KG1 (cell line): Measurements from ENCODE around the gene SLC5A6.

Experiments
- DNase-seq: peaks from one replicate; lab custom pipeline; 2025; lab: John Stamatoyannopoulos, UW

SLC5A6 gene

DNA sequence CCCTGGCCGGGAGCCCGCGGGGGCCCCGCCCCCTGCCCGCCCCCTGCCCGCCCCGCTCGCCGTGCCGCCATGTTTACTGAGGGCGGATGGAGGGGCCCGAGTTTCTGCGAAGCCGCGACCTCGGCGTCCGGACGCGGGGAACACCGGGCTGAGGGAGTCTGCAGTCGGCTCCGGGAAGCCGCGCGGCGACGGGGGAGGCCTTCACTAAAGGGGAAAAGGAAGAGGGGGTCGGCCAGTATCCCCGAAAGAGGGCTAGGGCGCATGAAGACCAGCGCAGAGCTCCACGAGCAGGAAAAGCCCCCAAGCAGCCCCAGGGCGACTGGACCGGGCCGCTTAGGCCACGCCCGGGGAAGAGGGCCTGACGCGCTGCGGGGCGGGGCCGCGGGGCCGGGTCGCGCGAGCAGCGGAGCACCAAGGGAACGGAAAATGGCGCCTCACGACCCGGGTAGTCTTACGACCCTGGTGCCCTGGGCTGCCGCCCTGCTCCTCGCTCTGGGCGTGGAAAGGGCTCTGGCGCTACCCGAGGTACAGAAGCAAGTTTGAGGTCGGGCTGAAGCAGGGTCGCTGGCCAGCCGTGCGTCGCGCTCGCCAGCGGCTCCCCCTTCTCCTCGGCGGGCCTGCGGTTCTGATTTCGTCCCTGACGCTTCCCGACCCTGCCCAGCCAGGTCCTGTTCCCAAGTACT is at the start of gene SLC5A6, which contains the start of gene ATRAID:
Gene SLC5A6 (minus strand): TSS at position 326 of the 683 bp plus-strand sequence. CDS start 4,618 bp downstream, outside the sequence.
Gene ATRAID (plus strand): TSS at position 99 of the 683 bp plus-strand sequence. CDS start 328 bp downstream, at position 427.
- DNase-seq, result peak; percentile 85

DNA sequence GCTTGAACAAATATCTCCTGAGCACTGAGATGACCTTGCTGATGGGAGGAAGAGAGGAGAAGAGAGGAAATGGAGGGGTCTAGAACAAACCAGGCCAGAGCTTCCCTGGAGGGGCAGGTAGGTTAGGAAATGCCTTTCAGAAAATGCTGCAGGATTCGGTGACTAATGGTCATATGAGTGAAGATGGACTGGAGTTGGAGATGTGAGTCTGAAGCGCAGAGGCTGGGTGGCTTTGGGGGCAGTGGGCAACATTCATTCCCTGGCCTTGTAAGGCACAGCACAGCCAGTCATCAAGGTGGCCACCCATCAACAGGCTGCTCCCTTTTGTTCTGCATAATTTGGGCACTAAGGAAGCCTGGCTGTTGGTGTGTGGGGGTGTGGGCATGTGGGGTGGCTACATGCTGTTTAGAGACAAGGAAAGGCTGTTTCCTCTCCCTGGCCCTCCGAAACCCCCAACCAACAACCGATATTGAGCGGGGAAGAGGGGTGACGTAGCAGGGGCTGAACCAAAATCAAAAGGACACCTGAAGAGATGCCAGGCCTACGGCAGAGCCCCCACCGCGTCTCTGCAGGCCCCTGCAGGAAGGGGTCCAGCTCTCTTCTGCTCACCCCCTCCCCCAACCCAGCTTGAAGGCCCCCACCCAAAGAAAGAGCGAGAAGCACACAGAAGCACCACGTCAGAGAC is 49.3 kb upstream of the SLC5A6 start:
- DNase-seq, result no peak

DNA sequence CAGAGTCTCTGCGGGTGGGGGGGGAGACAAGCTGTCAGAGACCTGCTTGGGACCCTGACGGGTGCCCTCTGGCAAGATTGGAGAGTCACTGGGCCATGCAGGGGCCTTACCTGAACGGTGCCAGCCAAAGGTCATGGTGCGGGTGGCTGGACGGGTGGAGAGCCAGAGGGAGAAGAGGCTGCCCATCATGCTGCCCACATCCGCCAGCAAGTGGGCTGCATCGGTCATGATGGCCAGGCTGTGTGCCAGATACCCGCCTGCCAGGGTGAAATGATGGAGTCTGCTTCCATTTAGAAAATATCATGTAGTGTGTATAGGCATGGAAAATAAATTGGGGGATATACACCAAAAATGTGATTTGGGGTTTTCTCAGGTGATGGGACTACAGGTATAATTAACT is 46.0 kb upstream of the SLC5A6 start:
- no peak for DNase-seq

DNA sequence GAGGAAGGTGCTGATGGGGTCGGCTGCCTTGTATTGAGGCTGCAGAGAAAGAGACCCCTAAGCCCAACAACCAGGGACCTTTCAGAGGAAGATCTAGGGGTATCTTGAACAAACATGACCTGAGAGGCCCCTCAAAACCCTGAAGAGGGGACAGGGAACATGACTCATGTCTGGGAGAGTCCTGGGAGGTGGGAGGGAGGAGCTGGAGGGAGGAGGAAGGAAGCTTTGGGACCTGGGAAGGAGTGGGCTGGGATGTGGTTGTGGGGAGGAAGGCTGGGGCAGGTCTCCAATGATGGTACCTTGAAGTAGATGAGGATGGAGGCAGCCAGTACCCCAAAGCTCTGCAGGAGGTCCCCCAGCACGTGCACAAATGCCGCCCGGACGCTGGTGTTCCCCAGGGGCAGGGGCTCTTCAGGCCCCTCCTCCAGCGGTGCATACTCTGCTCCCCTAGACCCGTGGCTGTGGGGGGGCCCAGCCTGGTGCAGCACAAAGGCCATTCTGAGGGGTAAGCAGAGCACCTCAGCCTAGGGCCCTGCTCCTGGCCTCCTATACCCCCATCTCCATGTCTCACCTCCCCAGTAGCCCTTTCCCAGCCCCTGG is 44.9 kb upstream of the SLC5A6 start:
- DNase-seq, result no peak

DNA sequence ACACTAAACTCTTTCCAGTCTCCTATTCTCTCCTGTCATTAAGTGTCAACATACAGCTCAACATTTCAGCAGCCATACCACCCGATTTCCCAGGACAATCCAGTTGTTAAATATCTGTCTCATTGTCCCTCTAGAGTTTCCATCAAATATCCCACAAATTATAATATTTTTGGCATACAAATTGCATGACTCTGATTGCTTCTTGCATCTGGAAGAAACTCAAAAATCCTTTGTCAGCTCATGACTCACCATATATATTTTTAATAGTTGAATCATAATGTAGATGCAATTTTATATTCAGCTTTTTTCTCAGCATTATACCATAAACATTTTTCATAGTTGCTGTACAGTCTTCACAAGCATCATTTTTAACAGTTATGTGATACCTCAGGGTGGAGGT is 43.6 kb upstream of the SLC5A6 start:
- no peak for DNase-seq

DNA sequence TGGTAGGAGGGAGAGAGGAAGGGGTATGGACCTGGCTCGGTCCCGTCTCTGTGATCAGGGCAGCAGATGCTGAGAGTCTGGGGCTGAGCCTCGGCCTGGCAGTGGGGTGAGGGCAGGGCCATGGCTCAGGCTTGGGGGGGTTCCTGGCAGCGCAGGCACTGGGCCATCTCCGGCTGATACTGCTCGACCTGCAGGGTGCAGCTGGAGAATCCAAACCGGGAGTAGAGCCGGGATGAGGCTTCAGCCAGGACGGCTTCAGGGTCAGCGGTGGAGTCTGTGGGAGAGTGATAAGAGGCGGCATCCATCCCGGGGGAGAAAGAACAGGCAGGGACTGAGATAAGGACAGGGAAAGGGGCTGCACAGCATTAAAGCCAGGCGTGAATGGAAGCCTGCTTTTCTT is 43.1 kb upstream of the SLC5A6 start:
- DNase-seq, result no peak

DNA sequence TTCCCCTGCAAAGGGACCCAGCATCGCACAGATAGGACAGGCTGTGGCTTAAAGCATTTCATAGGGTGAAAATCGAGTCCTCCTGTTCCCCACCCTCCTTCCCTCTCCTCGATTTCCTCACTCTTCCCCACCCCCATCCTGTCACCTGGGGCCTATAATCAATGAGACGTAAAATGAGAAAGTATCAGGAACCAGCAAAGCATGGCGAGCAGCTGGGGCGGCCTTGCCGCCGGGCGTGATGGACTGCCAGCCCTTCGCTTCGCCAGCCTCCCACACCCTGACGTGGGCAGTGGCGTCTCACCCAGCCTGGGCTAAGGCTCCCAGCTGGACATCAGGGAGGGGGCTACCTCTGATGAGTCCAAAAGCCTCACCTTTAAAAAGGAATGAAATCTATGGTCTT is 39.7 kb upstream of the SLC5A6 start:
- DNase-seq, result no peak

DNA sequence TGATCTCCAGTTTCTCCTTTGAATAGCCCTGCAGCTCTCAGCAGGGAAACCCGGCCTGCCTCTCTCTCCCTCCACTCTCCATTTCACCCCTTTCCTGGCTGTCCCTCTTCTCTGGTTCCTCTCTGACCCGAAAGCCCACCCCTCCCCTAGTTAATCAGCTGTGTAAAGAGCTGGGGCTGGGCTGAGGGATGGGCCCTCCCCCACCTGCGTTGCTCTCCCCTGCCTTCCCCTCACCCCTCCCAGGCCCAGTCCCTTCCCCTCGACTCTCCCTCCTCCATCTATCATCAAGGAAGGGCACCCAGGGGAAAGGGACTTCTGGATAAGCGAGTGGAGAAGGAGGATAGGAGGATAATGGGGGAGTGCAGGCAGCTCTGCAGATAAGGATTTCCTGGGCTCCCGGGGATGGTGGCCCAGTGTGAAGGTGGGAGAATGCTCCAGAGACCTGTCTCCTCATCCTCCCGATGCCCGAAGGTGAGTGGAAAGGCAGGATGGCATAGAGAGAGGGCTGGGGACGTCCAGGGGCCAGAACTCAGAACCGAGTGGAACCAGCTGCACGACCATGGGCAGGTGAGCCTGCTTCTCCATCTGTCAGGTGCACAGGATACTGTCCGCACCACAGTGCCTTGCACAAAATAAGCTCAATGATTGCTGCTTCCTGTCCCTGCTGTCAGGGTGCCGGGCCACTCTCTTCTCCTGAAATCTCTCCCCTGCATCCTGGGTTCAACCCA is 38.7 kb upstream of the SLC5A6 start:
- DNase-seq, result no peak

DNA sequence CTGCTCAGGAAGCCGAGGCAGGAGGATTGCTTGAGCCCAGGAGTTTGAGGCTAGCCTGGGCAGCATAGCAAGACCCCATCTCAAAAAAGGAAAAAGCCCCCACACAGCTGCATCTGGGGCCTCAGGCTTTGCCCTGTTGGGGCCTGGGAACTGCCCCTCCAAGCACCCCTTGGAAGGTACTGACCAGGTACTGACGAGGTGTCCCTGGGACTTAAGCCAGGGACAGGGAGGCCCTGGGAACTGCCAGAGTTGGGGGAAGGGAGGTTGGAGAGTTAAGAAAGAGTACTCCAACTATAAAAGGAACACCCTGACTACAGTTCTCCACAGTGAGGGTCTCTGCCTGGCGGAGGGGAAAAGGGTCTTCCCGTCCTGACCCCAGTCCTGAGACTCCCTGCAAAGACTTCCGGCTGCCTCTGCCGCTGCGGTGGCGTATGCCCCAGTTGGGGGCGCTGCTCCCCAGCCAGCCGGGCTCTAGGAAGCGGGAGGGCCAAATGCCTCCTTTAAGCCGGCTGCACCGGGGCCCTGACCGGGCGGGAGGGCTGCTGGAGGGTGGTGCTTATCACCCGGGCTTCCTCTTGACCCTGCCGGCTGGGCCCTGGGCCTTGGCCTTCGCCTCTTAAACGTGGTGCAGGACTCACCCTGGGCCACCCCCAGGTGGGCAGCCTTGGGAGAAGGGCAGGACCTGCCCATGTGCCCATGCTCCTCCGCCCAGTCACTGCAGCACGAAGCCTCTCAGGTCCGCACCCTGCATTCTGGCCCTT is 38.0 kb upstream of the SLC5A6 start:
- DNase-seq, result no peak

DNA sequence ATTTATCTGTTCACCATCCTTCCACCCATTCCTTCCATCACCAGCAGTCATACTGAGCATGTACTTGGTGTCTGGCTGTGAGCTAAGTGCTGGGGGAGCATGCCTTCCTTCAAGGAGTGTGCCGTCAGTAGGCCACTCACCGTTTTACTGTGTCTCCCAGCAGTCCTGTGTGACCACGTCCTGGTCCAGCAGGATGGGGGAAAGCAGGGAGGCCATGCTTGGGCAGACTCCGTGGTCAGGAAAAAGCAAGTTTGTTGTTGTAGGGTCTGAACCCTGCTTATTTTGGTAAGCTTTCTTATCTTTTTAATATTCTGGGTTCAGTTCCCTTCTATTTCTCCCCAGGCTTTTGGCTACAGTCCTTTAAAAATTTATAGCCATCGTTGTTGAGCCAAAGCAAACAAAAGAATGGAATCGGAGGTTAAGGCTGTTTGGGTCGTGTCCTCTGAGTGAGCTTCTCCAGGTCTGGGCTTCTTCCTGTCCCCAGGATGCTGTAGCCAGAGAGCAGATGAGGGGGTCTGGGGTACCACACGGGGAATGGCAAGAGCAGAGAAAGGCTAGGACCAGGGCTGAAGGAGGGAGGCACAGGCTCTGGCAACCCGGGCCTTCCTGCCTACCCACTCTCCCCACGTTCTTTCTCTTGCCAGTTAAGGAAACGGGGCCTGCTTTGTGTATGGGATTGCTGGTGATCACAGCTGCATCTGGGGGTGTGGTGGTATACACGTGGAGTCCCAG is 37.3 kb upstream of the SLC5A6 start:
- DNase-seq, result no peak

DNA sequence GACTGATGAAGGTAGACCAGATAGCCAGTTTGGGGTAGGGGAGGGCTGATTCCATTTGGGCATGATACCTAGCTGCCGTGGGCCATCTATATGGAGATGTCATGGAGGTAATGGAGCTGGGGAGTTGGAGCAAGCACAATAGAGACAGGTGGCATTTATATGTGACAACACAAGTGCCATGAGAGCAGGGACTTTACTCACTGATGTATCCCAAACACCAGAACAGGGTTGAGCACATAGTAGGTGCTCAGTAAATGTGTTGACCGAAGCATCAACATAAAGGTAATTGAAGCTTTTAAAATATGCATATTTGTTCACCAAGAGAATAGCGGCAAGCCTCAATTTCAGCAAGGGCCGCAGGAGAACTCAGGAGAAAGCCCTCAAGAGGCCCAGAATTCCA is 35.8 kb upstream of the SLC5A6 start:
- no peak for DNase-seq

DNA sequence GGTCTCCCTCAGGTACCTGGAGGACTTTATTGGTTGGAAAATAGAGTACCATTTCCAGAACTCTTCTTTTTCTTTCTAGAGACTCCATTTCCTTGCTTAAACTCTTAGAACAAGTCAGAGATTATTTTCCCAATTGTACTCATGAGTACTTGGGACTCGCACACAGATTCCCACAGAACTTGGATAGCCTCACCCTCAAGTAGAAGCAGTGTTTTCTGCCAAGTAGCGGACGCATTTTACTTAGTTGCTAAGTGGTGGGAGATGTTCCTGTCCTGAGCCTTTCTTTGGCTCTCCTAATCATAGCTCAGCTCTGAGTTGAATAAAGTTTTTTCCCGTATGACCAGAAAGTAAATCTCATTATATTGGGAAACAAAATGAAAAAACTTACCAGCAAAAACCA is 33.6 kb upstream of the SLC5A6 start:
- DNase-seq, result no peak

DNA sequence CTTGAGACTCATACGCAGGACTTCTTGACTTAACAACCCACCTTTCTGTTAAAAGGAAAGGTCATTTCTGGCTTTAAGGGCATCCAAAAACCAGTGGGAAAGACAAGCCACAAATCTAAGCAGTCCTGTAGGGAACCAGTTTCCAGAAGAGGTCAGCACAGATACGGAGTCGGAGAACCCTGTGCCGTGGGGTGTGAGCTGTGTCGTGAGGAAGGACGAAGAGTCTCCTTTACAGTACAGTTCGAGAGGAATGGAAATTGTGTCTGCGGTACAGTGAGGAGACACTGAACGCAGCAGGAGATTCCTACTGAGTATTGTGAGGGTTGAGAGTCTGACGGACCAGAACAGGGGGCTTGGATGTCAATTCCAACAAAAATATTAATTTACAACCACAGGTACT is 33.0 kb upstream of the SLC5A6 start:
- DNase-seq, result no peak

DNA sequence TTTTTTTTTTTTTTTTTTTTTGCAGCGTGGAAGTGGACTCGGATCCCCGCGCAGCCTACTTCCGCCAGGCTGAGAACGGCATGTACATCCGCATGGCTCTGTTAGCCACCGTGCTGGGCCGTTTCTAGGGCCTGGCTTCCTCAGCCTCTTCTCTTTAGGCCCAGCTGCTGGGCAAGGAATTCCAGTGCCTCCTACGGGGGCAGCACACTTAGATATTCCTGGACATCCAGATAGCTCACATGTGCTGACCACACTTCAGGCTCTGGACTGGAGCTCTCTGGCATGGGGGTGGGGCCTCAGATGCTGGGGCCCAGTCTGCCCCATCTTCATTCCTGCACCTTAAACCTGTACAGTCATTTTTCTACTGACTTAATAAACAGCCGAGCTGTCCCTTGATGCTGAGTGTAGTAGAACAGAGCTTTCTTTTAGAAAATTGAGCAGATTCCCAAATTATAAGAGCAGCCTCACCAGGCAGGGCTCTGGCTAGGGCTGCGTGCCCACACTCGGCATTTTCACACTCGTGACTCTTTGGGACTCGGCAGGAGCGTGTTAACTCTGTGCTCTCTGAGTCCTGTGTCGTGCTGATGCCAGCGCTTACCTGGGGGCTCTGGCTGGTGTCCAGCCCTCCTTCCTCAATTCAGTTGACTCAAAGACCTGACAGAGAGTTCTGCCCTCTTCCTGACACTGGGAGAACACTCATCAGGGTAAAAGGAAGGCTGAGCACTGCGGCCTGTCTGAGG is 31.5 kb upstream of the SLC5A6 start:
- DNase-seq, result no peak

DNA sequence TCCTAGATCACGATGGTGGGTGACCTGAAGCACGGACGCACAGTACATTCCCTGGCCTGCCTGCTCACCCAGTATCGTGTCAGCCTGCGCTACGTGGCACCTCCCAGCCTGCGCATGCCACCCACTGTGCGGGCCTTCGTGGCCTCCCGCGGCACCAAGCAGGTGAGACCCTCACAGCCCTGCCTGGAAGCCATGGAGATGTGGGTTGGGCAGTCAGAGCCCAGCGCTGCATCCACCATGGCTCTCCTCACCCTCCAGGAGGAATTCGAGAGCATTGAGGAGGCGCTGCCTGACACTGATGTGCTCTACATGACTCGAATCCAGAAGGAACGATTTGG is 30.5 kb upstream of the SLC5A6 start:
- DNase-seq, result no peak

DNA sequence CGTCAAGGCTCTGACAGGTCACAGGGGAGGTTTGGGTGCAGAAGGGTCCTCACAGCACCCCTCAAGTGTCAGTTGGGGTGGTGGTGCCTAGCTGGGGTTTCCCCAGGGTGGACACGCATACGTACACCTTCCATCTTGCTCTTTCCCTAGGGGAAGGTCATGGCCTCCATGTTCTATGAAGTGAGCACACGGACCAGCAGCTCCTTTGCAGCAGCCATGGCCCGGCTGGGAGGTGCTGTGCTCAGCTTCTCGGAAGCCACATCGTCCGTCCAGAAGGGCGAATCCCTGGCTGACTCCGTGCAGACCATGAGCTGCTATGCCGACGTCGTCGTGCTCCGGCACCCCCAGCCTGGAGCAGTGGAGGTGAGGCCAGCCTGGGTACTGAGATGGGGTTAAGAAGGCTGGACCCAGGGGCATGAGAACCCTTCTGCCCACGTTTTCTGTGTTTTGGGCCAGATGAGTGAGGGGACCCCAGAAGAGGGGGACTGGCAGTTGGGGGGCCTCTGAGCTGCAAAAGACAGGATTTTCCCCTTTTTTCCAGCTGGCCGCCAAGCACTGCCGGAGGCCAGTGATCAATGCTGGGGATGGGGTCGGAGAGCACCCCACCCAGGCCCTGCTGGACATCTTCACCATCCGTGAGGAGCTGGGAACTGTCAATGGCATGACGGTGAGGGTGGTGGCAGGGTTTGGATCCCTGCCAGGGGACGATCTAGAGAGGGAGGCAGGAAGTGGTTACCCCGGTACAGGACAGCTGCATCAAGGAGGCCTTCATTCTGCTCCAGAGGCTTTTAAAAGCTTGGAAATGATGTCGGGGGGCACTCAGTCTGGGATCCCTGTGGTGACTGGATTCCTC is 29.9 kb upstream of the SLC5A6 start:
- DNase-seq, result no peak

DNA sequence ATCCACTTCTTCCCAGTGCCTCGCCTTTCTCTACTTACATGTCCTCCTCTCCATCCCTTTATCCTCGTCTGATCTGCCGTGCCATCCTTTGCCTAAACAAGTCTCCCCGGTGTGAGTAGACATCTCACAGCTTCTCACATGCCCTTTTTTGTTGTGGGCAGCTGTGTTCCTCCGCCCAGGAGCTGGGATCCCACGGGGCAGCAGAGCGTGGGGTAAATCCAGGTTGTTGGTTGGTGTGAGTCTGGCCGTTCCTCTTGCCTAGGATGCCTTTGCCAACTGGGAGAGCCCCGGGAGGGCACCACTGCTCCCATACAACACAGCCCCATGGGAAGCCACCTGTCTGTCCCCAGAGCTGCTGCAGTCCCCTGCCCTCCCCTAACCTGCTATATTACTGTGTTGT is 28.3 kb upstream of the SLC5A6 start:
- no peak for DNase-seq

DNA sequence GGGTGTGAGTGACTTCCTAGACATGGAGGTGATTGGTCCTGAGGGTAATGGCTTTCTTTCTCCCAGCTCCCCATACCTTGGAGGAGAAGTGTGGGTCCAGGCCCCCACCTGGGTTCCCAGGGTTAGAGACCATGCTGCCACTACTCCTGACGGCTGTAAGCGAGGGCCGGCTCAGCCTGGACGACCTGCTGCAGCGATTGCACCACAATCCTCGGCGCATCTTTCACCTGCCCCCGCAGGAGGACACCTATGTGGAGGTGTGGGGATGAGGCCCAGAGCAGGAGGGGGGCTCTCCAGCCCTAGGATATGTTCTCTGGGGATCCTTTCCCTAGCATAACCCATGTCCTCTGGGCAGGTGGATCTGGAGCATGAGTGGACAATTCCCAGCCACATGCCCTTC is 26.9 kb upstream of the SLC5A6 start:
- no peak for DNase-seq

DNA sequence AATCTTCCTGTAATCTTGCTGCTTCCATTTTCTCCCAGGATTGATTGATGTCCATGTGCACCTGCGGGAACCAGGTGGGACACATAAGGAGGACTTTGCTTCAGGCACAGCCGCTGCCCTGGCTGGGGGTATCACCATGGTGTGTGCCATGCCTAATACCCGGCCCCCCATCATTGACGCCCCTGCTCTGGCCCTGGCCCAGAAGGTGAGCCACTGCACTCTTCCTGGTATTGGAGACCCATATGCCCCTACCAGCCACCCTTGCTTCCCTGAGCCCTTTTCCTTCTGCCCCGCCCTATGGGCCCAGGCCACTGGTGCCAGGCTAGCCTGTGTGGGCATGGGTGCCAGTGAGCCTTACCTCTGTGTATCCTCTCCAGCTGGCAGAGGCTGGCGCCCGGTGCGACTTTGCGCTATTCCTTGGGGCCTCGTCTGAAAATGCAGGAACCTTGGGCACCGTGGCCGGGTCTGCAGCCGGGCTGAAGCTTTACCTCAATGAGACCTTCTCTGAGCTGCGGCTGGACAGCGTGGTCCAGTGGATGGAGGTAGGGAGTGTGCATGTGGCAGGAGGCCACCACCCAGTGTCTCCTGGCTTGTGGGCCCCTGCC is 25.4 kb upstream of the SLC5A6 start:
- no peak for DNase-seq
